CD4-positive, alpha-beta T cell treated with Interleukin-6 at 100 ng/mL for 8 hours (primary cell): ENCODE data around the gene CLEC4M.
"Not testable (repeated sequence)": the region's sequence is repeated elsewhere in the genome, so short reads cannot be mapped to it uniquely, and the experiment has no call there.

Source experiments
- DNase-seq: peaks from one replicate; pipeline ENCODE4 v3.0.0-alpha.2; 2020; ENCODE audit warnings: mixed read lengths, low spot score

The CLEC4M gene

GRCh38 chr19:7811989-7812388 is 48.9 kb downstream of the CLEC4M start:
- DNase-seq, result no peak

- DNase-seq, result peak; percentile 8
These were observed 52.3 kb downstream of the CLEC4M start for GRCh38 chr19:7815325-7815724.

- DNase-seq, result not testable (repeated sequence)
These were observed 53.0 kb downstream of the CLEC4M start for GRCh38 chr19:7816040-7816439.

GRCh38 chr19:7817801-7818200 is 54.8 kb downstream of the CLEC4M start:
- DNase-seq, result no peak

- DNase-seq, result no peak
These were observed 55.8 kb downstream of the CLEC4M start for GRCh38 chr19:7818806-7819205.
